SJCRH30 (cell line): ENCODE measurements around the gene FSD2. TPM values are rescaled to one million over a fixed set of nuclear protein-coding genes. Genes with fewer than 3 reads are reported as not detected.
A peak's percentile ranks its signal among the peaks of the same experiment; 100 is the strongest.

Experiments used
- DNase-seq, 2 experiments: peaks; one replicate each; pipeline ENCODE4 v3.0.0-alpha.2; 2015 to 2020
- H3K27ac ChIP-seq: fragments of 250-450 bp; sonication (Bioruptor Pico); 2 replicates; pipeline ENCODE4 v1.5.1; 2020; ENCODE audit warnings: mild to moderate bottlenecking, moderate library complexity
- H3K27me3 ChIP-seq: fragments of 250-450 bp; sonication (Bioruptor Pico); 2 replicates; pipeline ENCODE4 v1.5.1; 2020; ENCODE audit warnings: mild to moderate bottlenecking, moderate library complexity
- H3K36me3 ChIP-seq: fragments of 250-450 bp; sonication (Bioruptor Pico); 2 replicates; pipeline ENCODE4 v1.5.1; 2020; ENCODE audit warnings: mild to moderate bottlenecking, moderate library complexity
- H3K4me1 ChIP-seq: fragments of 250-450 bp; sonication (Bioruptor Pico); 2 replicates; pipeline ENCODE4 v1.5.1; 2020; ENCODE audit warnings: mild to moderate bottlenecking, moderate library complexity
- H3K4me3 ChIP-seq: fragments of 250-450 bp; sonication (Bioruptor Pico); 2 replicates; pipeline ENCODE4 v1.5.1; 2020; ENCODE audit warnings: mild to moderate bottlenecking, moderate library complexity
- H3K9me3 ChIP-seq: fragments of 250-450 bp; sonication (Bioruptor Pico); replicated peaks from 2 replicates; pipeline ENCODE4 v1.5.1; 2020; ENCODE audit warnings: mild to moderate bottlenecking, moderate library complexity
- total RNA-seq: library from RNA; depleted of rRNA; stranded (reverse); fragments of >200 nt; shearing (Covaris generic); gene quantifications from 2 replicates; pipeline ENCODE4 v1.2.3, GENCODE V29; 2014

FSD2 gene
- total RNA-seq, 1 experiment from 2014 or later = 0.06 TPM

DNA sequence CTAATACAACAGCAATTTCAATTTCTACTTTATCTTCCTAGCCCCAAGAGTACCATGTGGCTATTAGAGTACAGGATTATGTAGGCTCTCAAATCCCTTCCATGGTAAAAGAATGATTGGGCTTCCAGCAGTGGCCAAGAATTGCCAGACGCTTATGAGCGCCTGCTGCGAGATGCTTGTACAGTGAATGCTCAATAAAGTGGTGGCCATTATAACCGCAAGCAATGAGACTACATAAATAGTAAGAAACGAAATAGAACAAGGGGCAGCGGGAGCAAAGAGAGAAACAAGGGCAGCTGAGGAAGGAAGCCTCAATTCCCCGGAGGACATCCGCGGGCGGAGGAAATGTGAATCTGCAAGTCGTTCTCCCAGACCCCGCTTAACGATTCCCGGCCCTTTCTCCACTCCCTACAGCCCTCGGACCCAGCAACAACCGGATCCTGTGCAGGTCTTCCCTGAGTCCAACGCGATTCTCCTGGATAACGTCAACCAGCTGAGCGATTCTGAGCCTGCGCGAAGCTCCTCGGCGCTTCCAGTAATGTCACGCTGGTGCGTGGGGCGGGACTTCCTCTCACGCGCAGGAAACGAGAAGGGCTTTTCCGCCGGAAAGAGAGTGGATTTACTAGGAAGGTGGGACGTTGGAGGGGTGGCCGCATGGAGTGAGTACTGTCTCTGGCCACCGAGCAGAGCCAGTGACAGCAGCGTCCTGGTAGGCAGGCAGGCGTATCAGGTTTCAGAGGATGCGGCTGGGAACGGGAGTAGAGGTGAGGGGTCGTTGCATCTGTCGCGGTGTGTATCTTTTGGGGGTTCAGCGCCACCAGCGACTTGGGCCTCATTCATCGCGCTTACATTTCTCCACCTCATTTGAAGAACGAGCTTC lies 55.7 kb downstream of the FSD2 start:
- H3K36me3 ChIP-seq = peaks cover 19% of the 10 kb centered on the region
- H3K4me3 ChIP-seq = peak overlapping the region; percentile 74
- H3K9me3 ChIP-seq = no peaks in the 10 kb centered on the region
- DNase-seq = peak; percentile 94 to 95
- peak overlapping the region; percentile 82 for H3K27ac ChIP-seq
- H3K27me3 ChIP-seq = no peaks in the 10 kb centered on the region
- H3K4me1 ChIP-seq = peaks cover 4% of the 10 kb centered on the region

DNA sequence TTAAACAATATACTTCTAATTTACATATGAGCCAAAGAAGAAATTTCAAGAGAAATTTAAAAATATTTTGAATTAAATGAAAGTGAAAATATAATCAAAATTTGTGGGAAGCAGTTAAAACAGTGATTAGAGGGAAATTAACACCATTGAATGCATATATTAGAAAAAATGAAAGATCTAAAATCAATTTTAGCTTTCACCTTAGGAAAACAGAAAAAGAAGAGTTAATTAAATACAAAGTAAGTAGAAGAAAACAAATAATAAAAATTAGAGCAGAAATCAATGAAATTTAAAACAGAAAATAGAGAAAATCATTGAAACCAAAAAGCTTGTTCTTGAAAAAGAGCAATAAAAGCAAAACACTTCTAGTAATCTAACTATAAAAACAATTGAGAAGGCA lies 57.6 kb downstream of the FSD2 start:
- Histone ChIP-seq H3K36me3 (peaks cover 3% of the 10 kb centered on the region; the same call in 1 of the 2 replicates), H3K9me3 (no peaks in the 10 kb centered on the region), H3K4me1 (peaks cover 4% of the 10 kb centered on the region), H3K27ac (no peak overlapping the region), H3K27me3 (no peaks in the 10 kb centered on the region), H3K4me3 (no peak overlapping the region)
- DNase-seq = no peak

DNA sequence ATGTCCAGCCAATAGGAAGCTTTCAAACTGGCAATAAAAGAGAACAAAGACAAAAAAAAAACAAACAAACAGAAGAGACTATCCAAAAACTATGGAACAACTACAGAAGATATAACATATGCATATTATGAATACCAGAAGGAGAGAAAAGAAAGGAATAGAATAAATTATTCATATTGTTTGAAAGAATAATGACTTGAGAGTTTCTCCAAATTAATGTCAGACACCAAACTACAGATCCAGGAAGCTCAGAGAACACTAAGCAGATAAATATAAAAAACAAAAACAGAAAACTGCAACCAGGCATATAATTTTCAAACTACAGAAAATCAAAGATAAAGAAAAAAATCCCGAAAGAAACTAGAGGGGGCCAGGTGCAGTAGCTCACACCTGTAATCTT lies 62.1 kb downstream of the FSD2 start:
- H3K27me3 ChIP-seq = no peaks in the 10 kb centered on the region
- DNase-seq = no peak
- 0 out of 2 replicates have a peak, but pooled peaks cover 4% of the 10 kb centered on the region for H3K4me1 ChIP-seq

DNA sequence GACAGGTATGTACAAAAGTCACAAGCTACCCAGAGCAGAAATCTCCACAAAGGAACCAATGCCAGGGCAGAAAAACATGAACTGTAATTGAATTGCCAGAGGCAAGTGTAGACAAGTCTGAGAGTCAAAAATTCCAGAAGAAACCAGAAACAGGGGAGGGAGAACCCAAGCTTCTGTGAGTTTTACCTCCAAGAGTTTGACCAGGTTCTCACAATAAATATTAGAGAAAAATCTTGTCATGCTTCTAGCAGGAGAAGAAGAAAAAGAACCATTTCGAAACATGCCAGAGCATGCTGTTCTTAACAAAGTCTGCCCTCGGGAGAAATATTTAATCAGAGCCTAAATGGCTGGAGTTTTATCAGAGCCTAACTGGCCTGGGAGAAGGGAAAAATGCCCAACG lies 63.7 kb downstream of the FSD2 start:
- Histone ChIP-seq H3K27me3 (no peaks in the 10 kb centered on the region), H3K4me1 (0 out of 2 replicates have a peak, but pooled peaks cover 4% of the 10 kb centered on the region), H3K9me3 (no peaks in the 10 kb centered on the region), H3K36me3 (no peaks in the 10 kb centered on the region), H3K4me3 (no peak overlapping the region), H3K27ac (no peak overlapping the region)
- no peak for DNase-seq

More for the DNA sequence above, 62.1 kb downstream of the FSD2 start:
- Histone ChIP-seq H3K4me3 (no peak overlapping the region), H3K9me3 (no peaks in the 10 kb centered on the region), H3K27ac (no peak overlapping the region), H3K36me3 (no peaks in the 10 kb centered on the region)

DNA sequence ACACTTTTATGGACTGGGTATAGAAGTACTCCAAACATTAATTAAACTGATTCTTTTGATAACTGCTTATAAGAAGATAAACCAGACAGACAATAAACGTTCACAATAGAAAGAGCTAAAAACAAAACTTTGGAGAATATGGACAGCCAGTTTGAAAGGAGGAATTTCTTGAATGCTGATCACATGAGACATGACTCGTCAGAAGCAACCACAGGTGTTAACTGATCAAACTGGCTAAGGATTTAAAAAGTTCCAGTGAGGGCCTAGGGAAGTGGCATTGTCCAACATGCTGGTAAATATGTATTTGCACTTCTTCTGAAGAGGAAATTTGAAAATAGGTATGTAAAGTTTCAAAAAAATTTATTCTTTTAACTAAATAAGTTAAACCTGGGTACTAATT lies 66.8 kb downstream of the FSD2 start:
- DNase-seq = no peak
- Histone ChIP-seq H3K36me3 (no peaks in the 10 kb centered on the region), H3K4me3 (no peak overlapping the region), H3K9me3 (no peaks in the 10 kb centered on the region), H3K4me1 (0 out of 2 replicates have a peak, but pooled peaks cover 4% of the 10 kb centered on the region), H3K27me3 (no peaks in the 10 kb centered on the region), H3K27ac (no peak overlapping the region)

DNA sequence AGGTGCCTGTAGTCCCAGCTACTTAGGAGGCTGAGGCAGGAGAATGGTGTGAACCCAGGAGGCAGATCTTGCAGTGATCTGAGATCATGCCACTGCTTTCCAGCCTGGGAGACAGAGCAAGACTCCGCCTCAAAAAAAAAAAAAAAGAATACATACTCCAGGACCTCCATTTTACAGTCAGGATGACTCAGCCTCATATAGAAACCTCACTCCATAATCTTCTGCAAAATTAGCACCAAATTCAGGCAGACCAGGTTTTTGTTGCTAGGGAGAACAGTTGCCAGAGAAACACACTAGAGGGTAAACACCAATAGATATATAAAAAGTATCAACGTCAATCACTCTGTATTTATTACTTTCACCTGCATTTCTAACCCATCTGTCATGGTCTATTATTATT lies 67.9 kb downstream of the FSD2 start:
- H3K27ac ChIP-seq = no peak overlapping the region
- H3K4me1 ChIP-seq = 0 out of 2 replicates have a peak, but pooled peaks cover 4% of the 10 kb centered on the region
- H3K36me3 ChIP-seq = no peaks in the 10 kb centered on the region
- H3K4me3 ChIP-seq = no peak overlapping the region
- H3K27me3 ChIP-seq = no peaks in the 10 kb centered on the region
- no peak for DNase-seq
- no peaks in the 10 kb centered on the region for H3K9me3 ChIP-seq

DNA sequence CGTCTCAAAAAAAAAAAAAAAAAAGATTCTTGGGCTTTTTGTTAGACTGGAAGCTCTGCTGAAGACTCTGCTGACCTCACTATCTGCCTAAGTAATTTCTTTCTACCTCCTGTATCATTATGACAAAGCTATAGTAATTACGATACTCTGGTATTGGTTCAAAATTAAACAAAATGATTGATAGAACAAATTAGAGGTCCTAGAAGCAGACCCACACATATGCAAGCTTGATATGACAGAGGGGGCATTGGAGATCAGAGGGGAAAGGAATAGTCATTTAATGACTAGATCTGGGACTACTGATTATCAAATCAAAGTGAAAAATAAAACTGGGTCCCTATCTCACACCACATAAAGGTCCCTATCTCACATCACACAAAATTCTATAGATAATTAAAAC lies 74.3 kb downstream of the FSD2 start:
- Histone ChIP-seq H3K27me3 (no peaks in the 10 kb centered on the region), H3K9me3 (no peaks in the 10 kb centered on the region), H3K4me1 (no peaks in the 10 kb centered on the region), H3K4me3 (no peak overlapping the region), H3K27ac (no peak overlapping the region), H3K36me3 (no peaks in the 10 kb centered on the region)
- no peak for DNase-seq

DNA sequence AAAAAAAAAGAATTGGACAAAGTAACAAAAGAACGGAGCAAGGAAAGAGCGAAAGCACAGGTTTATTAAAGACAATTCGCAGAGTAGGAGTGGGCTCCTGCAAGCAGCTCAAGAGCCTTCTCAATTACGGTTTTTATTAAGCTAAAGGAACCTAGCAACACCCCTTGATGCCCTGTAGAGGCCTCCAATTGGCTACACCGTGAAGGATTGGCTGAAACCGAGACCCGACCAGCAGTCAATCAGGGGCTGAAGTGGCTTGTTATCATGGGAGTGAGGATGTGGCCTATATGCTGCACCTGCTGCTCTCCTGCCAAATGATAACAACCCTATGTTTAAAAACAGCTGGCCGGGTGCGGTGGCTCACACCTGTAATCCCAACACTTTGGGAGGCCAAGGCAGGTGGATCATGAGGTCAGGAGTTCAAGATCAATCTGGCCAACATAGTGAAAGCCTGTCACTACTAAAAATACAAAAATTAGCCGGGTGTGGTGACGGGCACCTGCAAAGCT lies 75.8 kb downstream of the FSD2 start:
- H3K4me3 ChIP-seq = no peak overlapping the region
- no peaks in the 10 kb centered on the region for H3K9me3 ChIP-seq
- H3K36me3 ChIP-seq = no peaks in the 10 kb centered on the region
- no peak overlapping the region for H3K27ac ChIP-seq
- H3K4me1 ChIP-seq = no peaks in the 10 kb centered on the region
- no peaks in the 10 kb centered on the region for H3K27me3 ChIP-seq
- DNase-seq = no peak

DNA sequence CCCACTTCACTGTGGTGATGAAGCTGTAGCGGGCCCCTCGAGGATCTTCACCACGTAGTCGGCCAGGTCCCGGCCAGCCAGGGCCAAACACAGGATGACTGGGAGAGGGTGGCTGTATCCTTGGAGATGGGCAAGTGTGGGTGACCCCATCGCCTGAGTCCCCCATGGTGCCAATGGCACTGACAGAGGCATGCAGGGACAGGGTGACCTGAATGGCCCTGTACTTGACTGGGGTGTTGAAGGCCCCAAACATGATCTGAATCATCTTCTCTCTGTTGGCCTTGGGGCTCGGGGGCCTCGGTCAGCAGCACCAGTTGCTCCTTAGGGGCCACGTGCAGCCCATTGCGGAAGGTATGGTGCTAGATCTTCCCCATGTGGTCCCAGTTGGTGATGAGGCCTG lies 79.1 kb downstream of the FSD2 start:
- no peak for DNase-seq
- no peaks in the 10 kb centered on the region for H3K9me3 ChIP-seq

DNA sequence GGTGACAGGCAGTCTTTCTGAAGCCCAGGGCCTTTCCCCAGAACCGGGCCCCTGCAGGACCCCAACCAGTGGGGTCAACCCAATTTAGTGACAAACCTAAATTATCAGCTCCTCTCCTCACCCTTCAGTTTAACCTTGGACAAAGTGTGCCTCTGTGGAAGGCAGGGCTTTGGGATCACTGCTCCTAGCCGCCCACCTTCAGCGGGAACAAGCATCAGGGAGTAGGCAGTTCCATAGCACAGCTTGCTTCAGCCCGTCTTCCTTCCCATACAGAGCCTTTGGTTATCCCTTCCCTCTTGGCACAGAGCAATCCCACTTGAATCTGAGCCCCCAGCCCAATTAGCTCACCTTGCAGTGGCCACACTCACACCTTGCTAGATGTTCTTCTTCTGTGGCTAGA lies 90.9 kb downstream of the FSD2 start:
- DNase-seq = no peak
- H3K27ac ChIP-seq = no peak overlapping the region
- H3K4me1 ChIP-seq = no peaks in the 10 kb centered on the region
- H3K4me3 ChIP-seq = no peak overlapping the region
- no peaks in the 10 kb centered on the region for H3K9me3 ChIP-seq
- H3K36me3 ChIP-seq = no peaks in the 10 kb centered on the region
- H3K27me3 ChIP-seq = peaks cover 4% of the 10 kb centered on the region; the same call in 1 of the 2 replicates

More for the DNA sequence above, 79.1 kb downstream of the FSD2 start:
- no peak overlapping the region for H3K4me3 ChIP-seq
- H3K27me3 ChIP-seq = no peaks in the 10 kb centered on the region
- no peak overlapping the region for H3K27ac ChIP-seq
- H3K4me1 ChIP-seq = no peaks in the 10 kb centered on the region
- no peaks in the 10 kb centered on the region for H3K36me3 ChIP-seq

DNA sequence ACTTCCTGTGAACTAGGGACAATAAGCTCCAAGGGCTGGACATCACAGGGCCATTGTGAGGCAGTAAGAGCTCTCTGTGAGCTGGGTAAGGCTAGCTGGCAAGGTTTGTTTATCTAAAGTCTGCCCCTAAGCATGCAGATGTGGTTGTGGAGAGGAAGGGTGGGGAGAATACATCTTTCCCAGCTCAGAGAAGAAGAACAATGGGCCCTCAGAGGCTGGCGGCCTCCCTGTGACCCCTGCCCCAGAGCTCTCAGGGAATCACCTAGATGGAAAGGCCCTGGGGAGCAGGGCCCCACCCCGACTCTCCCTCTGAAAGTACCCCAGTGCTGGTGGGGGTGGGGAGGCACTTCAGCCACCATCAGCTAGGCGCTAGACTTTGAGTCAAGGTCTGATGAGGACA lies 91.9 kb downstream of the FSD2 start:
- Histone ChIP-seq H3K4me1 (no peaks in the 10 kb centered on the region), H3K27me3 (no peaks in the 10 kb centered on the region; the same call in 1 of the 2 replicates)

DNA sequence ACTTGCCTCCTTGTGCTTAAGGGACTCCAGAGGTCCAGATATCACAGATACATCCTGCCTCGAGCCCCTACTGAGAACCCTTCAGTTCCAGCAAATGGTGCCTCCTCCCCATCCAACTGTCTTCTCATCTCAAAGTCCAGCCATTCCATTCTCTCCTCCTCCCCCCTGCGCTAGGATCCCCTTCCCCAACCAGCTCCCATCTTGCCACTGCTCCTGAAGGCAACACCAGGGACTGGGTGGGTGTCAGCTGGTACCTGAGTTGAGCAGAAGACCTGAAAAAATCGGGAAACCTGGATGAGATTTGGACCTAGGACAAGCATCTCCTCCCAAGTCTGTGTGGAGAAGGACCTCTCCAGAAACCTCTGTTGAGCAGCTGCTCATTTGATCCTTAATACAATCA lies 93.8 kb downstream of the FSD2 start:
- no peaks in the 10 kb centered on the region; the same call in 1 of the 2 replicates for H3K27me3 ChIP-seq
- no peak overlapping the region for H3K27ac ChIP-seq
- H3K36me3 ChIP-seq = no peaks in the 10 kb centered on the region
- no peak overlapping the region for H3K4me3 ChIP-seq
- no peaks in the 10 kb centered on the region for H3K9me3 ChIP-seq
- no peaks in the 10 kb centered on the region for H3K4me1 ChIP-seq
- no peak for DNase-seq

More for the DNA sequence above, 91.9 kb downstream of the FSD2 start:
- Histone ChIP-seq H3K36me3 (no peaks in the 10 kb centered on the region), H3K27ac (no peak overlapping the region), H3K4me3 (no peak overlapping the region), H3K9me3 (no peaks in the 10 kb centered on the region)
- peak in 1 of 2 experiments; percentile 12 for DNase-seq

DNA sequence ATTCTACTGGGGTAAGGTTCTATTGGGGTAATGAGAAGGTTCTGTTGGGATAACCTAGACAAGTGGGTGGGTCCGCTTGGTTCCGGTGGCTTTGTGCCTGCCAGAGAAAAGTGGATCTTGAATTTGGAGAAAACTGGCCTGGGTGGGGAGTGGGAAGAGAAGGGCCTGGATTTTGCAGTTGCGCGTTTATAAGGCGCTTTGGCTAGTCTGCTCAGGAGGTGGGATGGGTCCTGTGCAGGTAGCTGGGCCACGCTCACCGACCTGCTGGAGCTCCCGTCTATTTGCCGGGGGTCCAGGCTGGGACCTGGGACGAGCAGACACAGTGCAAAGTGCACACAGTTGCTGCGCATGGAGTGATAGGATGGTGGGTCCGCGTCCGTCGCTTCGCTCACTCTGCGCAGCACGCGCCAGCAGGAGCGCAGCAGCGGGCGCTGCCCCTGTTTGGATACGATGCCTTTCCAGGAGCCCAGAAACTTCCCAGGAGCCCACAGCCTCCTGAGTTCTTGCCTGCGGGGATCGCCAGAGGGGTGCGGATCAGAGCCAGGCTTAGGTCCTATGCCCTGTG lies 94.9 kb downstream of the FSD2 start:
- Histone ChIP-seq H3K36me3 (no peaks in the 10 kb centered on the region), H3K4me1 (no peaks in the 10 kb centered on the region), H3K4me3 (no peak overlapping the region), H3K9me3 (no peaks in the 10 kb centered on the region), H3K27ac (no peak overlapping the region), H3K27me3 (no peaks in the 10 kb centered on the region; the same call in 1 of the 2 replicates)
- no peak for DNase-seq

DNA sequence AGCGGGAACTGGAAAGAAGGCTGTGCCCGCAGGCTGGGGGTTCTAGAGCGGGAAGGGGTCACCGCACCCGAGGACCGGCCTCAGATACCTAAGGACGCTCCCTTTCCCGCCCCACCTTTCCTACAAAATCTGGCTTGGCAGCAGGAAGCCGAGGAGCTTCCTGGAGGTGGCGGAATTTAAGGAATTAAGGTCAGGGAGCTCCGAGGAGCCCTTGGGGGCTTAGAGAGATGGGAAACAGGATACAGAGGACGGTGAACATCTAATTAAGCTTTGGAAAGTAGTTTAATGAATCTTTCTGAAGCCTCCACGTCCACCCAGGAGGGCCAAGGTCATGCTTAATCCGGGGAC lies 95.7 kb downstream of the FSD2 start:
- no peaks in the 10 kb centered on the region; the same call in 1 of the 2 replicates for H3K27me3 ChIP-seq
- no peaks in the 10 kb centered on the region for H3K36me3 ChIP-seq
- H3K4me1 ChIP-seq = no peaks in the 10 kb centered on the region
- H3K9me3 ChIP-seq = no peaks in the 10 kb centered on the region
- H3K4me3 ChIP-seq = peak overlapping the region; percentile 45
- no peak overlapping the region for H3K27ac ChIP-seq
- DNase-seq = no peak
